K562 (cell line): ENCODE data around the gene BEST1. TPM values are rescaled to one million over a fixed set of nuclear protein-coding genes. Genes with fewer than 3 reads are reported as not detected.
A peak's percentile ranks its signal among the peaks of the same experiment; 100 is the strongest.

Experiments
- BACH1 ChIP-seq: fragments of 200-800 bp; sonication (Bioruptor generic); IDR thresholded peaks from 2 replicates; pipeline ENCODE4 v1.6.1; 2016; ENCODE audit warnings: missing genetic modification characterization, missing compliant biosample characterization
- CBFA2T2 ChIP-seq: fragments of 450-650 bp; conservative IDR thresholded peaks from 2 replicates; pipeline ENCODE4 v1.6.1; 2017; ENCODE audit warnings: mild to moderate bottlenecking
- CEBPG ChIP-seq, 3 experiments: fragments of 200-800 bp in 1 of 3; sonication (Bioruptor generic) in 1 of 3; sonication (generic) in 1 of 3; formaldehyde crosslinking in 1 of 3; IDR thresholded peaks in 2 of 3; conservative IDR thresholded peaks in 1 of 3; 2 replicates each; pipeline versions ENCODE4 v1.6.1 to v1.8.0; 2016 to 2022; ENCODE audit warnings: missing compliant biosample characterization in 2 of 3, missing genetic modification characterization in 2 of 3, mild to moderate bottlenecking in 1 of 3, missing genetic modification reagents in 1 of 3
- FIP1L1 ChIP-seq: fragments of 200-400 bp; formaldehyde crosslinking; IDR thresholded peaks from 2 replicates; pipeline ENCODE4 v1.6.1; 2018; ENCODE audit warnings: mild to moderate bottlenecking, low read depth, low read length; ENCODE audit not compliant: poor library complexity, severe bottlenecking
- GABPA ChIP-seq: fragments of 200-800 bp; sonication (Bioruptor generic); conservative IDR thresholded peaks from 2 replicates; pipeline ENCODE4 v1.6.1; 2016; ENCODE audit warnings: low read depth, missing genetic modification characterization, missing compliant biosample characterization
- GTF3C2 ChIP-seq: IDR thresholded peaks from 3 replicates; pipeline ENCODE4 v1.6.1; 2011; ENCODE audit warnings: borderline replicate concordance, mild to moderate bottlenecking, moderate library complexity; ENCODE audit not compliant: insufficient read length; ENCODE audit errors: extremely low read depth
- HSF4 ChIP-seq: fragments of 250-450 bp; sonication (Bioruptor Pico); IDR thresholded peaks from 2 replicates; pipeline ENCODE4 v2.1.2; 2022; ENCODE audit warnings: mild to moderate bottlenecking, moderate library complexity, borderline replicate concordance
- NCOR1 ChIP-seq: fragments of 450-650 bp; IDR thresholded peaks from 2 replicates; pipeline ENCODE4 v1.6.1; 2016; ENCODE audit warnings: mild to moderate bottlenecking, moderate library complexity
- NFYB ChIP-seq: IDR thresholded peaks from 2 replicates; pipeline ENCODE4 v1.6.1; 2011; ENCODE audit warnings: mild to moderate bottlenecking, moderate library complexity; ENCODE audit not compliant: insufficient read length; ENCODE audit errors: extremely low read depth
- REST ChIP-seq, 2 experiments: fragments of 450-650 bp; formaldehyde crosslinking in 1 of 2; IDR thresholded peaks; 2 replicates each; pipeline versions ENCODE4 v1.4.0 to v1.6.1; 2014 to 2020; ENCODE audit warnings: mild to moderate bottlenecking in 2 of 2, borderline replicate concordance in 1 of 2, low read depth in 1 of 2
- SUPT5H ChIP-seq: fragments of 450-650 bp; IDR thresholded peaks from 2 replicates; pipeline ENCODE4 v1.6.1; 2016
- polyA plus RNA-seq, 8 experiments: library from polyadenylated mRNA; depleted of rRNA in 4 of 8; stranded (reverse) in 5 of 8; unstranded in 3 of 8; fragments of >200 nt; fragmentation: Nextera tagmentation in 2 of 8; fragmentation: Illumina TruSeq in 1 of 8; extraction: Ambion mirVana in 2 of 8; extraction: Trizol in 1 of 8; gene quantifications; 2 replicates each; pipeline versions ENCODE4 v1.2.1 to v1.2.3, GENCODE V29; 2011 to 2014; ENCODE audit warnings: inconsistent platforms in 1 of 8, missing spikeins in 1 of 8
- total RNA-seq, 7 experiments: library from RNA; depleted of rRNA in 6 of 7; stranded (reverse); fragments of >200 nt in 6 of 7; fragmentation: Illumina TruSeq in 2 of 7; extraction: Trizol in 2 of 7; gene quantifications; 2 replicates each; pipeline versions ENCODE4 v1.2.1 to v1.2.3, GENCODE V29; 2011 to 2021; ENCODE audit warnings: low replicate concordance in 1 of 7

BEST1 gene
- total and polyA plus RNA-seq, 9 of the 15 experiments (the other 6 are each of a cell fraction or from before 2014, with no cell fraction given), result 0.07 to 1.3 (median 0.40) TPM

- TF ChIP-seq GTF3C2 (no peak), GABPA (tag) (no peak), NFYB (no peak), CBFA2T2 (peak; percentile 55), HSF4 (CRISPR knock-in tag) (no peak), SUPT5H (peak; percentile 70), BACH1 (tag) (peak; percentile 100), FIP1L1 (no peak), CEBPG (CRISPR knock-in tag; IDR thresholded peaks at IDR 0.05) (no peak), CEBPG (tag; conservative IDR thresholded peaks at IDR 0.05 in 1 of 2, IDR thresholded peaks at IDR 0.05 in 1 of 2) (no peak), REST (IDR thresholded peaks at IDR 0.05; ENCODE audit: borderline replicate concordance) (peak; percentile 55), REST (CRISPR knock-in tag; IDR thresholded peaks at IDR 0.05; ENCODE audit: low read depth) (no peak), NCOR1 (peak; percentile 85)
Measured at GRCh38 chr11:61971248-61972111, 21.3 kb downstream of the BEST1 start (continued).
